Activated T-cell treated with anti-CD3 and anti-CD28 coated beads for 4 hours (primary cell): ENCODE results near the gene TXLNB.
"Not testable (repeated sequence)": the region's sequence is repeated elsewhere in the genome, so short reads cannot be mapped to it uniquely, and the experiment has no call there.

Experiments used
- DNase-seq: peaks from one replicate; pipeline ENCODE4 v3.0.0-alpha.2; 2020

The TXLNB gene

GRCh38 chr6:139308936-139309603, 17.3 kb upstream of the TXLNB start:
- DNase-seq: no peak

DNA sequence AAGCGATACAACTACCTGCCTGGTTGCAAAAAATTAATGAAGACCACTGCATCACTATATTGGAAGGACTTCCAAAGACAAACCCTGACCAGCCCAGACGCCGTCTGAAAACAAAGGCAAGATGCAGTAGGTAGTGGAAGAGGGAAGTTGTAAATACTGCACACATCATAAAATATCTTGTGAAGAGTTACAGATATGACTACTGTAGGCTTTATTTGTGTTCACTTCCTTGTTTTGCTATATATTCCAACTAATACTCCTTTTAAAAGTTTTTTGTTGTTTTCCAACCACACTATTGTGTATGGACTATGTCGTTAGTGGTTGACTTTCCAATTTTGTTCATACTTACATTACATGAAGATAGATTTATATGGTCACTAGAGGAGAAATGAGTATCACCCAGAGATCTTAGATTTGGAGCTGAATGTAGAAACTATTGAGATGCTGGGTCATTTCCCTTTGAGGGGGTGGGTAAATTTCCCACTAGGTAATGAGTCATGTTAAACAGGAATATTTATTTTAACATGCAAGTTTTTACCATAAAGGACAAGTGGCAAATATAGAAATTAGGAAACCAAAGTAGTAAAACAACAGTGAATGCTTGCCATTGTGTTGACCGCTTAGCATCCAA, 16.6 kb upstream of the TXLNB start:
- DNase-seq: no peak

GRCh38 chr6:139306291-139306981, 14.6 kb upstream of the TXLNB start:
- no peak for DNase-seq

DNA sequence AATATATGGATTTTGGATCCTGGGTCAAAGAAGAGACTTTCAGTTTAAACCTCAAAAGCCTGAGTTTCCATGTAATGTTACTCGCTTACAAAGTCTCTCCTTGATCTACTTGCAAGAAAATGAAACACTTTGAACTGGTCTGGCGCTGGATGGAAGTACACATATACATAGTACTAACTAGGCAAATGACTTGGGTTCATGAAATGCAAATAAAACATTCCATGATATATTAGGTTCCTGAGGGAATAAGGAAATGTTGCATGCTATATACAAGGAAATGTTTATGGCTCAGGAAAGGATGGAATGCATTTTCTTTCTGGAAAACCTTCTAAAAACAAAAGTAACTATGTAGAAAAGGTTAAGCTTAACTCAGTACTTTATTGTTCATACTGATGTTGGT, 11.4 kb upstream of the TXLNB start:
- no peak for DNase-seq

GRCh38 chr6:139297921-139298320, 6.1 kb upstream of the TXLNB start:
- no peak for DNase-seq

DNA sequence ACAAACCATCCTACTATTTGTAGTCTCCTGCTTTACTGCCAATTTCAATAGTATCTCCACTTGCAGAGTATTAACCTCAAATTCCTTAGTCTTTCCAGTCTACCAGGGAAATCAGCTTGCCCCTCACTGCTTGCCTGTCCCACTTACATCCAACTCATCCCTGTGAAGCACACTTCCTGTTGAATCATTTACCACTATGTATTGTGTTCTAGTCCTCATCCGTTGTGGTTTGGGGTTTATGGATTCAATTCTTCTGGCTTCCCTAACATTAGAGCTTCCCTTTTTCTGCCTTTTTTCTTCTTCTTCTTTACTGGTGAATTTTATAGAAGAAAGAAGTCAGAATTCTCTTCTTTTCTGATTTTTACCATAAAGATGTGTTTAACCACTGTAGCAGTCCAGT, 5.1 kb upstream of the TXLNB start:
- DNase-seq: no peak

DNA sequence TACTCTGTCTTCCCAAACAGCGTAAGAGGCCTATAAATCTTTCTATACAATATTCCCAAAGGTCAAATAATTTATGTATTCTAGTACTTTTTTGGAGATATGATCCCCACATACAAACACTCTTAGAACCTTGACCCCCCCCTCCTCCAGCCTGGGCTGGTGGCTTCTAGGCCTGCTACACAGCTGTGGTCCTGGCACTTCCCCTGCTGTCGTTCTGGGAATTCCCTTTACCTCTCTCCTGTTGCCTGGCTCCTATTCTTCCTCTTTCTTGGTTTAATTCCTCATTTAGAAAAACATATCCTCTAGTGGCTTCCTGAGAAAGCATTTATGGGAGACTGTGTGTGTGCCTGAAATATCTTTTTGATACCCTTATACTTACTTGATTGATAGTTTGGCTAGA, 4.1 kb upstream of the TXLNB start:
- no peak for DNase-seq

- no peak for DNase-seq
These were observed 2.3 kb upstream of the TXLNB start for GRCh38 chr6:139294090-139294489.

GRCh38 chr6:139293230-139293629, 1.4 kb upstream of the TXLNB start:
- not testable (repeated sequence) for DNase-seq

DNA sequence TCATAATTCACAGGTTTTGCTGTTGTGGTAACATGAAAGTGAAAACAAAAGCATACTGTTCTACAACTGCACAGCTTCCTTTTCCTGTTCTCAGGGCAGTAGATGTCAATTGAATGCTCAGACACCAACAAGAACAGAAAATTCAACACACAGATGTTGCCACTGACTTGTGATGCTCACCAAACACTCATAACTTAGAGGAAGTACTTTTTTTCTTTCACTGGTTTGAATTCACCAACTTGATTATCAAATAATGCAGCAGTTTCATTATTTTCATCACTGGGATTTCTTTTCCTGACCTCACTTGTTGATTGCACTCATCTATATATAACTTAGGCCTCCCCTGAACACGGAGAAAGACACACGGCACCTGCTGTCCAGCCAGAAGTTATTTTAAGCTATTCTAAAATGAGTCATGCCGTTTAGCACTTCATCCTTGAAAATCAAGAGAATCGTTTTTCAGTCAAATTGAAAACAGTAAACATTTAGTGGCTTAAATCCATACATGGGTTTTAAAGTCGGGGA, 949 bp downstream of the TXLNB start:
- no peak for DNase-seq

GRCh38 chr6:139289233-139289632, 2.6 kb downstream of the TXLNB start:
- DNase-seq: no peak

- no peak for DNase-seq
These were observed 3.2 kb downstream of the TXLNB start for GRCh38 chr6:139288496-139289040.

- DNase-seq: no peak
These were observed 3.9 kb downstream of the TXLNB start for GRCh38 chr6:139287868-139288267.

DNA sequence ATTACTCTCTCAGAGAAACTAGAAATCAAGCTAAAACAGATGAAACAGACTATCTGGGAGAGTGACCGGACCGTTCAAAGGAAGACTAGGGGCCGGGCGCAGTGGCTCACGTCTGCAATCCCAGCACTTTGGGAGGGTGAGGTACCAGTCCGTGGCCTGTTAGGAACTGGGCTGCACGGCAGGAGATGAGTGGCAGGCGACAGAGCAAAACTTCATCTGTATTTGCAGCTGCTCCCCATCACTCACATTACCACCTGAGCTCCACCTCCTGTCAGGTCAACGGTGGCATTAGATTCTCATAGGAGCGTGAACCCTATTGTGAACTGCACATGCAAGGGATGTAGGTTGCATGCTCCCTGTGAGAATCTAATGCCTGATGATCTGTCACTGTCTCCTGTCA, 5.4 kb downstream of the TXLNB start:
- DNase-seq: not testable (repeated sequence)

GRCh38 chr6:139285590-139285989, 6.2 kb downstream of the TXLNB start:
- no peak for DNase-seq

GRCh38 chr6:139284789-139285188, 7.0 kb downstream of the TXLNB start:
- no peak for DNase-seq

- no peak for DNase-seq
These were observed 9.1 kb downstream of the TXLNB start for GRCh38 chr6:139282684-139283083.

DNA sequence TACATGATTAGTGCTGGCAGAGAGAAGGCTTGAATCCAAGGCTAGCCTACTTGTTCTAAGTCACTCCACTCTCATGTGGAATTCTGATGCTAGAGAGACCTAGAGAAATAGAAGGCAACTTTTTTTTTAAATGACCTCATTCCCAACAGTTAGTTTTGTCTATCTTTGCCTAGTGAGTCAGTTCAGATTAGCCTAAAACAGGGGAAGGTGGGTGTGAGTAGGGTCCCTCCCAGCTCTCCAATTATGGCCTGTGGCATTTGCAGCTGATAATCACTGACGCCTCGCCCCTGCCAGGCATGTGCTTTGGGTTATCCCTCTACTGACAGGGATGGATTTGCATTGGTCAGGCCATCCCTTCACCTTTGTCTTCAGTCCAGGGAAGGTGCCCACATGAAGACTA, 13.6 kb downstream of the TXLNB start:
- no peak for DNase-seq

- no peak for DNase-seq
These were observed 14.2 kb downstream of the TXLNB start for GRCh38 chr6:139277587-139277986.

- no peak for DNase-seq
These were observed 14.6 kb downstream of the TXLNB start for GRCh38 chr6:139277161-139277560.

DNA sequence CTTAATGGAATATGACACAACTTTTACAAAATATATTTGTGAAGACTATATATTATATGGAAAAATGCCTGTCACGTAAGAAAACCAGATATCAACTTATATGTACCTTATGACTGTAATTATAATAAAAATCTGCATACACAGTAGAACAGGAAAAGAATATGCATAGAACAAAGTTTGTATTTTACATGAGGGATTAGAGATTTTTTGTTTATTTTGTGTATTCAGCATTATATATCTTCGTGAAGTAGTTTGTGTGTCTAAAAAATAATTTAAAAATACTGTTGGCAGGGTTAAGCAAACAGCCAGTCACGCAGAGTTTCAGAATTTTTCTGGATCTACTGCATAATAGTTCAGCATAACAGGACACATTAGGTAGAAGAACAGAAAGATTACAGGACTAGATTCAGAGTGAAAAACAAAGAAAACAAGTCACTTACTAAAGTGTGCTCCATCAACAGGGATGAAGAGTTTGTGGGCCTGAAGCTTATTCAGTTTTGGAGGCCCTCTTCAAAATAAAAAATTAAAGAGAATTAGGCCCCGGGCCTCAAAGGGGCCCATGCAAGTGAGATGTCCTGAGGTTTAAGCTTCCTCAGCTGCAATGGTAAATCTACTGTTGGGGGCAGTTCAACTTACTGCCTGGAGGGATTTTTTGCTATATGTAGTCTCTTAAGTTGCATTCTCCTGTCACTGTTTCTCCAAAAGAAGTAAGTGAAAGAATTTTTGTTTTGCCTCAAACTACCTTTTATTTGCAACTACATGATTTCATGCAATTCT, 16.3 kb downstream of the TXLNB start:
- DNase-seq: no peak

GRCh38 chr6:139271056-139271455, 20.7 kb downstream of the TXLNB start:
- DNase-seq: no peak

- DNase-seq: no peak
These were observed 21.5 kb downstream of the TXLNB start for GRCh38 chr6:139270249-139270648.
